Activated T-helper 1 cell treated with Interleukin-2 at 50 U/mL for 16 hours (primary cell): Measurements from ENCODE around the gene HSH2D.

Source experiments
- DNase-seq: peaks from one replicate; pipeline ENCODE4 v3.0.0-alpha.2; 2020; ENCODE audit warnings: low read depth

The HSH2D gene

GRCh38 chr19:16193466-16193865, 50.0 kb downstream of the HSH2D start:
- DNase-seq = no peak

- no peak for DNase-seq
These were observed 53.7 kb downstream of the HSH2D start for GRCh38 chr19:16197188-16197621.

- peak; percentile 98 for DNase-seq
These were observed 54.3 kb downstream of the HSH2D start, which contains the start of gene AP1M1 for GRCh38 chr19:16197622-16198369. Gene AP1M1, plus strand, starts transcription at chr19:16197911. Its CDS starts 116 bp downstream, at chr19:16198027.

GRCh38 chr19:16198370-16198651, 54.8 kb downstream of the HSH2D start:
- no peak for DNase-seq

GRCh38 chr19:16199275-16199932, 55.9 kb downstream of the HSH2D start:
- no peak for DNase-seq

GRCh38 chr19:16200038-16201010, 56.8 kb downstream of the HSH2D start:
- no peak for DNase-seq

- DNase-seq = no peak
These were observed 57.5 kb downstream of the HSH2D start for GRCh38 chr19:16201011-16201391.

GRCh38 chr19:16202320-16203255, 59.1 kb downstream of the HSH2D start:
- DNase-seq = no peak

- DNase-seq = no peak
These were observed 59.9 kb downstream of the HSH2D start for GRCh38 chr19:16203256-16204004.

- no peak for DNase-seq
These were observed 60.5 kb downstream of the HSH2D start for GRCh38 chr19:16204005-16204294.

GRCh38 chr19:16205205-16206045, 61.9 kb downstream of the HSH2D start:
- no peak for DNase-seq

GRCh38 chr19:16206046-16206605, 62.6 kb downstream of the HSH2D start:
- DNase-seq = no peak

- DNase-seq = no peak
These were observed 63.2 kb downstream of the HSH2D start for GRCh38 chr19:16206637-16207036.

GRCh38 chr19:16207063-16207462, 63.6 kb downstream of the HSH2D start:
- no peak for DNase-seq

- no peak for DNase-seq
These were observed 64.1 kb downstream of the HSH2D start for GRCh38 chr19:16207490-16208025.
